MM.1S (cell line): Measurements from ENCODE around the gene TMEM37.

Experiments used
- DNase-seq: peaks from one replicate; pipeline ENCODE4 v3.0.0-alpha.2; 2015
- H2AFZ ChIP-seq: fragments of 300-600 bp; sonication (generic); 2 replicates; pipeline ENCODE4 v1.6.0; 2016; ENCODE audit warnings: antibody characterized with exemption, low read length
- H3F3A ChIP-seq: fragments of 300-600 bp; sonication (generic); 2 replicates; pipeline ENCODE4 v1.6.1; 2016; ENCODE audit warnings: mild to moderate bottlenecking, antibody characterized with exemption, low read length, moderate library complexity, mixed read lengths; ENCODE audit not compliant: insufficient read depth
- H3K27ac ChIP-seq: fragments of 300-600 bp; sonication (generic); 2 replicates; pipeline ENCODE4 v1.5.1; 2016; ENCODE audit warnings: mild to moderate bottlenecking, low read length
- H3K27me3 ChIP-seq: fragments of 300-600 bp; sonication (generic); replicated peaks from 2 replicates; pipeline ENCODE4 v1.6.0; 2016; ENCODE audit warnings: low read length; ENCODE audit not compliant: insufficient read depth
- H3K36me3 ChIP-seq: fragments of 300-600 bp; sonication (generic); replicated peaks from 2 replicates; pipeline ENCODE4 v1.6.1; 2016; ENCODE audit warnings: mild to moderate bottlenecking, low read length, mixed read lengths; ENCODE audit not compliant: insufficient read depth
- H3K4me1 ChIP-seq: fragments of 300-600 bp; sonication (generic); 2 replicates; pipeline ENCODE4 v1.6.1; 2016; ENCODE audit warnings: low read length, mixed read lengths
- H3K4me2 ChIP-seq: fragments of 300-600 bp; sonication (generic); 2 replicates; pipeline ENCODE4 v1.6.0; 2016; ENCODE audit warnings: low read depth, low read length
- H3K4me3 ChIP-seq: fragments of 300-600 bp; sonication (generic); 2 replicates; pipeline ENCODE4 v1.5.1; 2016; ENCODE audit warnings: low read length, mixed read lengths
- H3K79me2 ChIP-seq: fragments of 300-600 bp; sonication (generic); 2 replicates; pipeline ENCODE4 v1.6.1; 2016; ENCODE audit warnings: mixed run types, low read length, mixed read lengths
- H3K9ac ChIP-seq: fragments of 300-600 bp; sonication (generic); 2 replicates; pipeline ENCODE4 v1.6.1; 2016; ENCODE audit warnings: low read length, mixed read lengths
- H3K9me2 ChIP-seq: fragments of 300-600 bp; sonication (generic); replicated peaks from 2 replicates; pipeline ENCODE4 v1.6.1; 2016; ENCODE audit warnings: mild to moderate bottlenecking, low read length, mixed read lengths; ENCODE audit not compliant: insufficient read depth
- H3K9me3 ChIP-seq: fragments of 300-600 bp; sonication (generic); replicated peaks from 2 replicates; pipeline ENCODE4 v1.6.1; 2016; ENCODE audit warnings: mild to moderate bottlenecking, low read length, mixed read lengths; ENCODE audit not compliant: insufficient read depth
- H4K20me1 ChIP-seq: fragments of 300-600 bp; sonication (generic); 2 replicates; pipeline ENCODE4 v1.6.1; 2016; ENCODE audit warnings: mild to moderate bottlenecking, low read length, moderate library complexity, mixed read lengths; ENCODE audit not compliant: insufficient read depth
- CTCF ChIP-seq: fragments of 300-600 bp; sonication (generic); IDR thresholded peaks from 2 replicates; pipeline ENCODE4 v1.5.1; 2016; ENCODE audit warnings: antibody characterized with exemption, low read length, mixed read lengths
- EZH2 ChIP-seq: fragments of 300-600 bp; sonication (generic); optimal IDR thresholded peaks from 2 replicates; pipeline ENCODE3; 2017; ENCODE audit warnings: low read depth, mild to moderate bottlenecking, antibody characterized with exemption, low read length, mixed read lengths
- EZH2phosphoT487 ChIP-seq: fragments of 300-600 bp; sonication (generic); IDR thresholded peaks from 2 replicates; pipeline ENCODE4 v1.6.1; 2018; ENCODE audit warnings: antibody characterized with exemption, low read length

The TMEM37 gene

GRCh38 chr2:119425620-119426395, 5.8 kb upstream of the TMEM37 start:
- H3K27me3 ChIP-seq = no peaks in the 10 kb centered on the region
- H4K20me1 ChIP-seq = no peaks in the 10 kb centered on the region
- H2AFZ ChIP-seq = no peak overlapping the region
- TF ChIP-seq CTCF = no peak
- TF ChIP-seq EZH2phosphoT487 = no peak
- TF ChIP-seq EZH2 = no peak
- H3F3A ChIP-seq = peaks cover 15% of the 10 kb centered on the region; the same call in 1 of the 2 replicates
- peaks cover 17% of the 10 kb centered on the region for H3K4me1 ChIP-seq
- no peak overlapping the region for H3K4me3 ChIP-seq
- no peaks in the 10 kb centered on the region for H3K9me2 ChIP-seq
- DNase-seq = no peak
- H3K9ac ChIP-seq = no peak overlapping the region
- H3K9me3 ChIP-seq = no peaks in the 10 kb centered on the region
- no peak overlapping the region for H3K27ac ChIP-seq
- no peaks in the 10 kb centered on the region for H3K79me2 ChIP-seq
- H3K36me3 ChIP-seq = no peaks in the 10 kb centered on the region
- H3K4me2 ChIP-seq = no peak overlapping the region

GRCh38 chr2:119426396-119426675, 5.3 kb upstream of the TMEM37 start:
- H3K4me1 ChIP-seq = peaks cover 22% of the 10 kb centered on the region
- no peak overlapping the region for H3K4me3 ChIP-seq
- DNase-seq = no peak
- no peaks in the 10 kb centered on the region for H3K36me3 ChIP-seq
- no peak overlapping the region for H3K27ac ChIP-seq
- no peak overlapping the region for H3K4me2 ChIP-seq
- H4K20me1 ChIP-seq = no peaks in the 10 kb centered on the region
- H3K9me3 ChIP-seq = no peaks in the 10 kb centered on the region
- no peak overlapping the region for H3K9ac ChIP-seq
- H3F3A ChIP-seq = peaks cover 20% of the 10 kb centered on the region
- H3K9me2 ChIP-seq = no peaks in the 10 kb centered on the region
- no peak for TF ChIP-seq EZH2
- no peak for TF ChIP-seq EZH2phosphoT487
- no peak for TF ChIP-seq CTCF
- H3K27me3 ChIP-seq = no peaks in the 10 kb centered on the region
- H3K79me2 ChIP-seq = no peaks in the 10 kb centered on the region
- H2AFZ ChIP-seq = no peak overlapping the region

GRCh38 chr2:119426801-119427395, 4.8 kb upstream of the TMEM37 start:
- H3K4me3 ChIP-seq = no peak overlapping the region
- H3K27ac ChIP-seq = no peak overlapping the region
- no peaks in the 10 kb centered on the region for H3K79me2 ChIP-seq
- no peak for DNase-seq
- TF ChIP-seq CTCF (no peak), EZH2phosphoT487 (no peak), EZH2 (no peak)
- no peak overlapping the region for H2AFZ ChIP-seq
- peaks cover 20% of the 10 kb centered on the region for H3F3A ChIP-seq
- H4K20me1 ChIP-seq = no peaks in the 10 kb centered on the region
- H3K27me3 ChIP-seq = no peaks in the 10 kb centered on the region
- no peaks in the 10 kb centered on the region for H3K9me2 ChIP-seq
- peaks cover 22% of the 10 kb centered on the region for H3K4me1 ChIP-seq
- H3K9ac ChIP-seq = no peak overlapping the region
- no peaks in the 10 kb centered on the region for H3K9me3 ChIP-seq
- H3K4me2 ChIP-seq = no peak overlapping the region
- H3K36me3 ChIP-seq = no peaks in the 10 kb centered on the region
